K562 (cell line): Measurements from ENCODE around the gene SLC9A3. TPM values are rescaled to one million over a fixed set of nuclear protein-coding genes. Genes with fewer than 3 reads are reported as not detected.

Experiments used
- ATAC-seq: fragments of 200-7000 bp; cut with Tn5 transposase; 3 replicates; pipeline ENCODE4 v1.9.1; 2020; ENCODE audit warnings: moderate library complexity
- BruUV-seq: library from RNA; stranded (reverse); fragments of 400-500 nt; replicated peaks from 2 replicates; lab custom pipeline; 2021; lab: Mats Ljungman, UMichigan
- CTCF ChIA-PET: fragments of 300-600 bp; formaldehyde crosslinking; extraction: SDS; loops from one replicate; lab custom pipeline; 2021; ENCODE audit warnings: low intra/inter-chr PET ratio; lab: Yijun Ruan, JAX
- POLR2A ChIA-PET: fragments of 300-600, 350-650 bp; sonication (Branson Sonifier 250); formaldehyde crosslinking; extraction: SDS; loops from one replicate; lab custom pipeline; 2021; ENCODE audit warnings: antibody characterized with exemption, inconsistent platforms; lab: Yijun Ruan, JAX
- DNase-seq, 4 experiments: peaks; one replicate each; pipeline versions ENCODE4 v3.0.0 to v3.0.0-alpha.2; 2011 to 2018; ENCODE audit warnings: low spot score in 3 of 4, mixed read lengths in 3 of 4; ENCODE audit errors: extremely low read depth in 1 of 4
- FAIRE-seq: peaks from 2 replicates; lab custom pipeline; 2011; peaks lifted over from hg19 to GRCh38; lab: Jason Lieb, UNC
- H2AFZ ChIP-seq: 2 replicates; pipeline ENCODE4 v1.6.0; 2011; ENCODE audit warnings: low read depth, low read length, control low read depth, inconsistent platforms
- H3K27ac ChIP-seq: fragments of 200-600 bp; 3 replicates; pipeline ENCODE4 v1.8.0; 2011; ENCODE audit warnings: low read depth, mild to moderate bottlenecking, control low read depth, inconsistent platforms, low read length, moderate library complexity, mixed read lengths; ENCODE audit errors: extremely low read depth
- H3K27me3 ChIP-seq, 2 experiments: fragments of 300-600 bp in 1 of 2; 2 replicates in 1 of 2; 3 replicates in 1 of 2; pipeline versions ENCODE4 v1.6.0 to v1.8.0; 2011; ENCODE audit warnings: inconsistent platforms in 2 of 2, low read length in 2 of 2, mild to moderate bottlenecking in 1 of 2, mixed read lengths in 1 of 2, moderate library complexity in 1 of 2; ENCODE audit not compliant: control insufficient read depth in 2 of 2, insufficient read depth in 2 of 2
- H3K36me3 ChIP-seq: fragments of 300-600 bp; 3 replicates; pipeline ENCODE4 v1.8.0; 2011; ENCODE audit warnings: mild to moderate bottlenecking, low read length, inconsistent platforms; ENCODE audit not compliant: control insufficient read depth, insufficient read depth
- H3K4me1 ChIP-seq, 2 experiments: fragments of 200-600 bp in 1 of 2; replicated peaks in 1 of 2; 2 replicates in 1 of 2; 3 replicates in 1 of 2; pipeline versions ENCODE4 v1.5.1 to v1.8.0; 2011; ENCODE audit warnings: inconsistent platforms in 2 of 2, low read length in 2 of 2, mild to moderate bottlenecking in 1 of 2, mixed read lengths in 1 of 2, moderate library complexity in 1 of 2; ENCODE audit not compliant: control insufficient read depth in 2 of 2, insufficient read depth in 2 of 2
- H3K4me2 ChIP-seq: 2 replicates; pipeline ENCODE4 v1.6.1; 2011; ENCODE audit warnings: low read length, control low read depth, inconsistent platforms, mixed read lengths; ENCODE audit not compliant: insufficient read depth
- H3K4me3 ChIP-seq: fragments of 200-600 bp; sonication (generic), shearing (Covaris generic); 2 replicates; pipeline ENCODE4 v1.5.1; 2016; ENCODE audit warnings: control low read depth, inconsistent platforms
- H3K79me2 ChIP-seq: fragments of 200-600 bp; 3 replicates; pipeline ENCODE4 v1.8.0; 2011; ENCODE audit warnings: low read length, inconsistent platforms; ENCODE audit not compliant: control insufficient read depth, insufficient read depth
- H3K9ac ChIP-seq, 2 experiments: 2 replicates each; pipeline versions ENCODE4 v1.6.0 to v1.6.1; 2011; ENCODE audit warnings: low read depth in 2 of 2, low read length in 2 of 2, control low read depth in 1 of 2, inconsistent platforms in 1 of 2, mild to moderate bottlenecking in 1 of 2, mixed read lengths in 1 of 2; ENCODE audit not compliant: insufficient read depth in 1 of 2
- H3K9me1 ChIP-seq: one replicate; pipeline ENCODE4 v1.6.0; 2011; ENCODE audit warnings: inconsistent platforms, mild to moderate bottlenecking, low read length, moderate library complexity; ENCODE audit not compliant: control insufficient read depth, insufficient read depth
- H3K9me3 ChIP-seq: replicated peaks from 2 replicates; pipeline ENCODE4 v1.5.1; 2011; ENCODE audit warnings: low read depth, low read length, inconsistent platforms; ENCODE audit not compliant: control insufficient read depth, insufficient read depth
- H4K20me1 ChIP-seq: replicated peaks from 2 replicates; pipeline ENCODE4 v1.6.1; 2011; ENCODE audit warnings: low read length, inconsistent platforms, mixed read lengths; ENCODE audit not compliant: control insufficient read depth, insufficient read depth
- EGR1 ChIP-seq: fragments of 450-650 bp; conservative IDR thresholded peaks from 2 replicates; pipeline ENCODE4 v1.6.1; 2017; ENCODE audit warnings: mild to moderate bottlenecking
- HNRNPLL ChIP-seq: fragments of 200-400 bp; formaldehyde crosslinking; IDR thresholded peaks from 2 replicates; pipeline ENCODE4 v1.6.1; 2017; ENCODE audit warnings: low read length, low read depth, mild to moderate bottlenecking; ENCODE audit not compliant: poor library complexity, severe bottlenecking
- MYBL2 ChIP-seq, 2 experiments: fragments of 450-650 bp in 1 of 2; sonication (generic) in 1 of 2; formaldehyde crosslinking in 1 of 2; IDR thresholded peaks; 2 replicates each; pipeline versions ENCODE4 v1.6.1 to v1.8.1; 2017 to 2022; ENCODE audit warnings: borderline replicate concordance in 1 of 2, inconsistent platforms in 1 of 2, low read depth in 1 of 2, mild to moderate bottlenecking in 1 of 2, missing genetic modification reagents in 1 of 2, moderate library complexity in 1 of 2
- POLR2G ChIP-seq: fragments of 200-400 bp; formaldehyde crosslinking; IDR thresholded peaks from 2 replicates; pipeline ENCODE4 v1.6.1; 2017; ENCODE audit warnings: low read depth, mild to moderate bottlenecking, antibody characterized with exemption, low read length, moderate library complexity
- ZBTB33 ChIP-seq: sonication (generic); formaldehyde crosslinking; IDR thresholded peaks from 2 replicates; pipeline ENCODE4 v1.8.1; 2023; ENCODE audit warnings: mild to moderate bottlenecking, missing genetic modification reagents
- ZNF121 ChIP-seq: sonication (generic); formaldehyde crosslinking; conservative IDR thresholded peaks from 2 replicates; pipeline ENCODE4 v1.8.0; 2022; ENCODE audit warnings: missing genetic modification reagents
- ZNF584 ChIP-seq: fragments of 200-800 bp; sonication (Bioruptor generic); IDR thresholded peaks from 2 replicates; pipeline ENCODE4 v1.6.1; 2016; ENCODE audit warnings: low read depth, mild to moderate bottlenecking, missing genetic modification characterization, missing compliant biosample characterization
- WGBS: fragments of 100-300 bp; shearing (Covaris generic); methylation state at CpG from one replicate; pipeline ENCODE4 v1.1.6; 2016; ENCODE audit warnings: low coverage, mixed read lengths; ENCODE audit not compliant: insufficient coverage; ENCODE audit errors: missing lambda C conversion rate; 5-methylcytosine and 5-hydroxymethylcytosine counted together
- in situ Hi-C: fragments of 300-500 bp; cut with MboI; formaldehyde crosslinking; loops from 4 replicates; pipeline ENCODE4 v1.15.0; 2018; ENCODE audit warnings: inconsistent platforms, mixed read lengths
- intact Hi-C: fragments of 100-400 bp; cut with micrococcal nuclease; formaldehyde crosslinking; loops from 2 replicates; pipeline ENCODE4 v1.14.2; 2022
- microRNA-seq: library from miRNA; unstranded; fragments of <30 nt; microRNA quantifications from one replicate; pipeline ENCODE4, GENCODE V29; 2018; ENCODE audit warnings: borderline microRNAs expressed
- polyA plus RNA-seq, 8 experiments: library from polyadenylated mRNA; depleted of rRNA in 4 of 8; stranded (reverse) in 5 of 8; unstranded in 3 of 8; fragments of >200 nt; fragmentation: Nextera tagmentation in 2 of 8; fragmentation: Illumina TruSeq in 1 of 8; extraction: Ambion mirVana in 2 of 8; extraction: Trizol in 1 of 8; gene quantifications; 2 replicates each; pipeline versions ENCODE4 v1.2.1 to v1.2.3, GENCODE V29; 2011 to 2014; ENCODE audit warnings: inconsistent platforms in 1 of 8, missing spikeins in 1 of 8
- small RNA-seq: library from RNA; depleted of rRNA; stranded (forward); fragments of <200 nt; gene quantifications from one replicate; pipeline ENCODE3, GENCODE V24; 2014
- total RNA-seq, 7 experiments: library from RNA; depleted of rRNA in 6 of 7; stranded (reverse); fragments of >200 nt in 6 of 7; fragmentation: Illumina TruSeq in 2 of 7; extraction: Trizol in 2 of 7; gene quantifications; 2 replicates each; pipeline versions ENCODE4 v1.2.1 to v1.2.3, GENCODE V29; 2011 to 2021; ENCODE audit warnings: low replicate concordance in 1 of 7

SLC9A3 gene
- total and polyA plus RNA-seq, 9 of the 15 experiments (the other 6 are each of a cell fraction or from before 2014, with no cell fraction given), result 1.5 to 5.8 (median 3.7) TPM; not detected in 2

- Histone ChIP-seq H3K27ac (no peak overlapping the region), H3K4me3 (no peak overlapping the region), H2AFZ (no peak overlapping the region), H3K9me3 (no peaks in the 10 kb centered on the region), H3K27me3 (peaks cover 4 to 45% of the 10 kb centered on the region in 2 experiments; a peak in 4 of 5 replicates), H3K4me1 (peaks cover 4 to 39% of the 10 kb centered on the region in 2 experiments; a peak in 4 of 5 replicates), H3K9me1 (no peaks in the 10 kb centered on the region), H4K20me1 (no peaks in the 10 kb centered on the region), H3K36me3 (no peaks in the 10 kb centered on the region), H3K4me2 (no peak overlapping the region), H3K79me2 (no peaks in the 10 kb centered on the region)
- in situ Hi-C loops, result no loop called here
- intact Hi-C loops, result no loop called here
- no peak for FAIRE-seq
- ATAC-seq, result no peak
- no peak for DNase-seq
- ChIA-PET POLR2A (no interaction called here), CTCF (no interaction called here)
- no TSS peak for BruUV-seq
- WGBS, result 48% methylated on average over 47 of the region's 52 CpGs
- TF ChIP-seq MYBL2 (IDR thresholded peaks at IDR 0.05; ENCODE audit: low read depth) (no peak), MYBL2 (CRISPR knock-in tag; IDR thresholded peaks at IDR 0.05; ENCODE audit: borderline replicate concordance) (no peak), HNRNPLL (peak; percentile 39), ZBTB33 (CRISPR knock-in tag) (peak; percentile 87), EGR1 (peak; percentile 88), ZNF584 (no peak), ZNF121 (no peak), POLR2G (peak; percentile 30; the same call in 1 of the 2 replicates)
- TF ChIP-seq, all 486 proteins: peak for 4
- H3K9ac ChIP-seq, result no peak overlapping the region
Observed at GRCh38 chr5:420632-421286, 103.5 kb downstream of the SLC9A3 start.

Small RNA genes within 50 kb of the gene (microRNA-seq; reads per million reads assigned to microRNA genes)
- not detected for gene MIR4456

Small RNA genes within 50 kb of the gene (small RNA-seq; reads per million reads assigned to genes)
- not detected for gene MIR4456

Other genes with a start within 250 kb of the SLC9A3 start
- gene AHRR, start 202.7 kb downstream of the SLC9A3 start, total RNA-seq (2014; rRNA removed), result 0.82 and 1.1 TPM in 2 replicates
- gene AHRR, start 202.7 kb downstream of the SLC9A3 start, total RNA-seq (2014; rRNA removed; fragmentation: Illumina TruSeq; extraction: Trizol), result 0.18 and 0.61 TPM in 2 replicates
- gene AHRR, start 202.7 kb downstream of the SLC9A3 start, total RNA-seq (2015; rRNA removed; fragmentation: Illumina TruSeq; extraction: Trizol), result 1.2 TPM in 2 replicates
- gene AHRR, start 202.7 kb downstream of the SLC9A3 start, total RNA-seq (2021), result 1.6 and 1.8 TPM in 2 replicates
- gene AHRR, start 202.7 kb downstream of the SLC9A3 start, polyA plus RNA-seq (2011; rRNA removed), result 0.68 and 1.3 TPM in 2 replicates
- gene AHRR, start 202.7 kb downstream of the SLC9A3 start, polyA plus RNA-seq (2014; fragmentation: Illumina TruSeq; extraction: Trizol), result 0.43 and 0.72 TPM in 2 replicates
- gene AHRR, start 202.7 kb downstream of the SLC9A3 start, polyA plus RNA-seq (2014; fragmentation: Nextera tagmentation; extraction: Ambion mirVana), result under 1 TPM in 1 of 2 experiments, not detected in 1; 0.06 TPM
- 0.89 and 1.8 TPM in 2 replicates for gene AHRR, start 202.7 kb downstream of the SLC9A3 start, polyA plus RNA-seq (2014; rRNA removed)
- gene EXOC3, start 81.3 kb downstream of the SLC9A3 start, total RNA-seq (2014; rRNA removed), result 22.4 and 27.5 TPM in 2 replicates
- 13.9 and 16.5 TPM in 2 replicates for gene EXOC3, start 81.3 kb downstream of the SLC9A3 start, total RNA-seq (2014; rRNA removed; fragmentation: Illumina TruSeq; extraction: Trizol)
- 22.4 and 22.9 TPM in 2 replicates for gene EXOC3, start 81.3 kb downstream of the SLC9A3 start, total RNA-seq (2015; rRNA removed; fragmentation: Illumina TruSeq; extraction: Trizol)
- gene EXOC3, start 81.3 kb downstream of the SLC9A3 start, total RNA-seq (2021), result 41.0 and 41.9 TPM in 2 replicates
- gene EXOC3, start 81.3 kb downstream of the SLC9A3 start, polyA plus RNA-seq (2011; rRNA removed), result 15.5 and 18.8 TPM in 2 replicates
- gene EXOC3, start 81.3 kb downstream of the SLC9A3 start, polyA plus RNA-seq (2014; fragmentation: Illumina TruSeq; extraction: Trizol), result 22.9 and 25.8 TPM in 2 replicates
- 1 to 10 TPM; 1.4 to 3.7 TPM for gene EXOC3, start 81.3 kb downstream of the SLC9A3 start, polyA plus RNA-seq (2014; fragmentation: Nextera tagmentation; extraction: Ambion mirVana)
- gene EXOC3, start 81.3 kb downstream of the SLC9A3 start, polyA plus RNA-seq (2014; rRNA removed), result 25.6 and 26.4 TPM in 2 replicates
- 17.6 and 27.4 TPM in 2 replicates for gene CEP72, start 87.9 kb upstream of the SLC9A3 start, total RNA-seq (2014; rRNA removed)
- gene CEP72, start 87.9 kb upstream of the SLC9A3 start, total RNA-seq (2014; rRNA removed; fragmentation: Illumina TruSeq; extraction: Trizol), result 9.4 and 11.3 TPM in 2 replicates
- gene CEP72, start 87.9 kb upstream of the SLC9A3 start, total RNA-seq (2015; rRNA removed; fragmentation: Illumina TruSeq; extraction: Trizol), result 16.3 and 17.4 TPM in 2 replicates
- 33.3 and 38.1 TPM in 2 replicates for gene CEP72, start 87.9 kb upstream of the SLC9A3 start, total RNA-seq (2021)
- gene CEP72, start 87.9 kb upstream of the SLC9A3 start, polyA plus RNA-seq (2011; rRNA removed), result 14.0 and 17.8 TPM in 2 replicates
- 14.2 and 15.2 TPM in 2 replicates for gene CEP72, start 87.9 kb upstream of the SLC9A3 start, polyA plus RNA-seq (2014; fragmentation: Illumina TruSeq; extraction: Trizol)
- gene CEP72, start 87.9 kb upstream of the SLC9A3 start, polyA plus RNA-seq (2014; fragmentation: Nextera tagmentation; extraction: Ambion mirVana), result 1 to 10 TPM in 1 of 2 experiments, under 1 TPM in 1; 0.89 to 1.4 TPM
- gene CEP72, start 87.9 kb upstream of the SLC9A3 start, polyA plus RNA-seq (2014; rRNA removed), result 19.9 and 28.6 TPM in 2 replicates
- gene TPPP, start 168.9 kb upstream of the SLC9A3 start, total RNA-seq (2014; rRNA removed), result not detected in 2 replicates
- gene TPPP, start 168.9 kb upstream of the SLC9A3 start, total RNA-seq (2014; rRNA removed; fragmentation: Illumina TruSeq; extraction: Trizol), result not detected in 2 replicates
- gene TPPP, start 168.9 kb upstream of the SLC9A3 start, total RNA-seq (2015; rRNA removed; fragmentation: Illumina TruSeq; extraction: Trizol), result not detected in 2 replicates
- gene TPPP, start 168.9 kb upstream of the SLC9A3 start, total RNA-seq (2021), result 0.07 TPM in 2 replicates
- gene TPPP, start 168.9 kb upstream of the SLC9A3 start, polyA plus RNA-seq (2011; rRNA removed), result 0.01 and 0.03 TPM in 2 replicates
- gene TPPP, start 168.9 kb upstream of the SLC9A3 start, polyA plus RNA-seq (2014; fragmentation: Illumina TruSeq; extraction: Trizol), result 0.01 TPM in 1 of 2 replicates, not detected in the other
- not detected for gene TPPP, start 168.9 kb upstream of the SLC9A3 start, polyA plus RNA-seq (2014; fragmentation: Nextera tagmentation; extraction: Ambion mirVana)
- not detected in 2 replicates for gene TPPP, start 168.9 kb upstream of the SLC9A3 start, polyA plus RNA-seq (2014; rRNA removed)